ENCODE data around the gene TM9SF3.

Gene TM9SF3

GRCh38 chr10:96586419-96587263 is at the start of gene TM9SF3:
Gene TM9SF3, minus strand, starts transcription at chr10:96587012. Its CDS starts 177 bp downstream, at chr10:96586835.
- DNase-seq: peak; percentile 94

- DNase-seq: no peak
Measured at GRCh38 chr10:96636551-96636950, 49.7 kb upstream of the TM9SF3 start.

- DNase-seq: no peak
Measured at GRCh38 chr10:96632974-96633710, 46.3 kb upstream of the TM9SF3 start.

- no peak for DNase-seq
Measured at GRCh38 chr10:96627292-96627691, 40.5 kb upstream of the TM9SF3 start.

GRCh38 chr10:96626795-96627194 is 40.0 kb upstream of the TM9SF3 start:
- no peak for DNase-seq

- DNase-seq: no peak
Measured at GRCh38 chr10:96625173-96625572, 38.4 kb upstream of the TM9SF3 start.

- no peak for DNase-seq
Measured at GRCh38 chr10:96622013-96622787, 35.4 kb upstream of the TM9SF3 start.

- DNase-seq: no peak
Measured at GRCh38 chr10:96619796-96620773, 33.3 kb upstream of the TM9SF3 start.

- no peak for DNase-seq
Measured at GRCh38 chr10:96619120-96619519, 32.3 kb upstream of the TM9SF3 start.

GRCh38 chr10:96618653-96619052 is 31.8 kb upstream of the TM9SF3 start:
- DNase-seq: no peak

GRCh38 chr10:96616961-96617360 is 30.1 kb upstream of the TM9SF3 start:
- DNase-seq: no peak

GRCh38 chr10:96614515-96614914 is 27.7 kb upstream of the TM9SF3 start:
- DNase-seq: no peak

GRCh38 chr10:96613576-96613975 is 26.8 kb upstream of the TM9SF3 start:
- DNase-seq: no peak

- no peak for DNase-seq
Measured at GRCh38 chr10:96612055-96612830, 25.4 kb upstream of the TM9SF3 start.

- DNase-seq: no peak
Measured at GRCh38 chr10:96610817-96611216, 24.0 kb upstream of the TM9SF3 start.

GRCh38 chr10:96609510-96609909 is 22.7 kb upstream of the TM9SF3 start:
- DNase-seq: no peak

- no peak for DNase-seq
Measured at GRCh38 chr10:96608805-96609204, 22.0 kb upstream of the TM9SF3 start.

GRCh38 chr10:96608262-96608661 is 21.4 kb upstream of the TM9SF3 start:
- DNase-seq: no peak

GRCh38 chr10:96606946-96607345 is 20.1 kb upstream of the TM9SF3 start:
- DNase-seq: no peak

GRCh38 chr10:96606216-96606615 is 19.4 kb upstream of the TM9SF3 start:
- no peak for DNase-seq

GRCh38 chr10:96600337-96600736 is 13.5 kb upstream of the TM9SF3 start:
- no peak for DNase-seq

Measured in right hindlimb (tissue), 1 donor.